Stimulated activated CD8-positive, alpha-beta memory T cell treated with anti-CD3 and anti-CD28 coated beads, Interleukin-4, amount 100 ng/mL, for 4 hours (primary cell): ENCODE data around the gene HEPHL1.
A peak's percentile ranks its signal among the peaks of the same experiment; 100 is the strongest.
"Not testable (repeated sequence)": the region's sequence is repeated elsewhere in the genome, so short reads cannot be mapped to it uniquely, and the experiment has no call there.

Experiments used
- DNase-seq, 2 donors: peaks; one replicate each; pipeline ENCODE4 v3.0.0-alpha.2; 2020; ENCODE audit warnings: low read depth in 2 of 2, low spot score in 1 of 2

The HEPHL1 gene

GRCh38 chr11:94088906-94089305 lies 67.8 kb downstream of the HEPHL1 start:
- DNase-seq = no peak

- DNase-seq = no peak
Observed at GRCh38 chr11:94089341-94089740, 68.2 kb downstream of the HEPHL1 start.

GRCh38 chr11:94090401-94090800 lies 69.2 kb downstream of the HEPHL1 start:
- DNase-seq = no peak

GRCh38 chr11:94091091-94091490 lies 69.9 kb downstream of the HEPHL1 start:
- no peak for DNase-seq

- DNase-seq = no peak
Observed at GRCh38 chr11:94100253-94100652, 79.1 kb downstream of the HEPHL1 start.

GRCh38 chr11:94103471-94103870 lies 82.3 kb downstream of the HEPHL1 start:
- DNase-seq = no peak

GRCh38 chr11:94104734-94105133 lies 83.6 kb downstream of the HEPHL1 start:
- DNase-seq = no peak

GRCh38 chr11:94106716-94107115 lies 85.6 kb downstream of the HEPHL1 start:
- no peak for DNase-seq

GRCh38 chr11:94107363-94107762 lies 86.2 kb downstream of the HEPHL1 start:
- no peak for DNase-seq

- no peak for DNase-seq
Observed at GRCh38 chr11:94111241-94111640, 90.1 kb downstream of the HEPHL1 start.

GRCh38 chr11:94111660-94112059 lies 90.5 kb downstream of the HEPHL1 start:
- no peak for DNase-seq

GRCh38 chr11:94112206-94112953 lies 91.2 kb downstream of the HEPHL1 start:
- no peak for DNase-seq

GRCh38 chr11:94117197-94117574 lies 96.0 kb downstream of the HEPHL1 start:
- no peak for DNase-seq

- no peak for DNase-seq
Observed at GRCh38 chr11:94117871-94118270, 96.7 kb downstream of the HEPHL1 start.

- DNase-seq = not testable (repeated sequence)
Observed at GRCh38 chr11:94119676-94120075, 98.5 kb downstream of the HEPHL1 start.

- not testable (repeated sequence) for DNase-seq
Observed at GRCh38 chr11:94120516-94120915, 99.4 kb downstream of the HEPHL1 start.

GRCh38 chr11:94120946-94121345 lies 99.8 kb downstream of the HEPHL1 start:
- no peak for DNase-seq

- no peak for DNase-seq
Observed at GRCh38 chr11:94125407-94126115, 104.4 kb downstream of the HEPHL1 start.

- DNase-seq = no peak
Observed at GRCh38 chr11:94127638-94128037, 106.5 kb downstream of the HEPHL1 start.

GRCh38 chr11:94128291-94128745 lies 107.2 kb downstream of the HEPHL1 start:
- DNase-seq = no peak

GRCh38 chr11:94128746-94129511 lies 107.8 kb downstream of the HEPHL1 start, which contains the start of gene PANX1:
Gene PANX1, plus strand, starts transcription at chr11:94128841. Its CDS starts 472 bp downstream, at chr11:94129313.
- peak; percentile 35 to 60 for DNase-seq
